ENCODE results near the gene GSAP.

DNA sequence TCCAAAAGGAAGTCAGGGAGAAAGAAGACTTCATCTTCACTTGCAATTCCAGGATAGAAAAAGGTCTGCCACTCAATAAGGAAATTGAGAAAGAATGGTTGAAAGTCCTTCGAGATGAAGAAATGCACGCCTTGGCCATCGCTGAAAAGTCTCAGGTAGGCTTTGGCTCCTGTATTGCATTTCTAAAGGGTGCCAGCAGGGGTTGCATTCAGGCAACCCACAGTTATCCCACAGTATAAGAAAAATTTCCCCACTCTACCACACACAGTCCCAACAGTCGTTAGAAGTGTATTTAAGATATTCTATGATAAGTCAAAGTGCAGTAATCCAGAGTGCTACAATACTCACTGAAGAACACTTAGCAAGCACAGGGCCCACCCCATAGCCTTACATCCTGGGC lies 123.1 kb downstream of the GSAP start:
- TF ChIP-seq CBFB (CRISPR knock-in tag; IDR thresholded peaks at IDR 0.05; ENCODE audit: low read depth) (no peak), CREB1 (CRISPR knock-in tag; IDR thresholded peaks at IDR 0.05) (no peak), JUN (CRISPR knock-in tag; IDR thresholded peaks at IDR 0.05) (no peak), NR1H2 (CRISPR knock-in tag; IDR thresholded peaks at IDR 0.05) (no peak), SP1 (CRISPR knock-in tag; conservative IDR thresholded peaks at IDR 0.05) (no peak), ESRRA (CRISPR knock-in tag; IDR thresholded peaks at IDR 0.05; ENCODE audit: borderline replicate concordance) (no peak), TCF7 (CRISPR knock-in tag; IDR thresholded peaks at IDR 0.05; ENCODE audit: low read depth) (no peak), NFATC4 (CRISPR knock-in tag; IDR thresholded peaks at IDR 0.05) (no peak), ZNF263 (CRISPR knock-in tag; IDR thresholded peaks at IDR 0.05; ENCODE audit: low read depth) (no peak)
- TF ChIP-seq, protein P1, sequence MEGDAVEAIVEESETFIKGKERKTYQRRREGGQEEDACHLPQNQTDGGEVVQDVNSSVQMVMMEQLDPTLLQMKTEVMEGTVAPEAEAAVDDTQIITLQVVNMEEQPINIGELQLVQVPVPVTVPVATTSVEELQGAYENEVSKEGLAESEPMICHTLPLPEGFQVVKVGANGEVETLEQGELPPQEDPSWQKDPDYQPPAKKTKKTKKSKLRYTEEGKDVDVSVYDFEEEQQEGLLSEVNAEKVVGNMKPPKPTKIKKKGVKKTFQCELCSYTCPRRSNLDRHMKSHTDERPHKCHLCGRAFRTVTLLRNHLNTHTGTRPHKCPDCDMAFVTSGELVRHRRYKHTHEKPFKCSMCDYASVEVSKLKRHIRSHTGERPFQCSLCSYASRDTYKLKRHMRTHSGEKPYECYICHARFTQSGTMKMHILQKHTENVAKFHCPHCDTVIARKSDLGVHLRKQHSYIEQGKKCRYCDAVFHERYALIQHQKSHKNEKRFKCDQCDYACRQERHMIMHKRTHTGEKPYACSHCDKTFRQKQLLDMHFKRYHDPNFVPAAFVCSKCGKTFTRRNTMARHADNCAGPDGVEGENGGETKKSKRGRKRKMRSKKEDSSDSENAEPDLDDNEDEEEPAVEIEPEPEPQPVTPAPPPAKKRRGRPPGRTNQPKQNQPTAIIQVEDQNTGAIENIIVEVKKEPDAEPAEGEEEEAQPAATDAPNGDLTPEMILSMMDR (IDR thresholded peaks at IDR 0.05), result no peak
- TF ChIP-seq, protein P2, sequence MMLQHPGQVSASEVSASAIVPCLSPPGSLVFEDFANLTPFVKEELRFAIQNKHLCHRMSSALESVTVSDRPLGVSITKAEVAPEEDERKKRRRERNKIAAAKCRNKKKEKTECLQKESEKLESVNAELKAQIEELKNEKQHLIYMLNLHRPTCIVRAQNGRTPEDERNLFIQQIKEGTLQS (CRISPR knock-in tag; conservative IDR thresholded peaks at IDR 0.05), result no peak
- TF ChIP-seq, protein P3, sequence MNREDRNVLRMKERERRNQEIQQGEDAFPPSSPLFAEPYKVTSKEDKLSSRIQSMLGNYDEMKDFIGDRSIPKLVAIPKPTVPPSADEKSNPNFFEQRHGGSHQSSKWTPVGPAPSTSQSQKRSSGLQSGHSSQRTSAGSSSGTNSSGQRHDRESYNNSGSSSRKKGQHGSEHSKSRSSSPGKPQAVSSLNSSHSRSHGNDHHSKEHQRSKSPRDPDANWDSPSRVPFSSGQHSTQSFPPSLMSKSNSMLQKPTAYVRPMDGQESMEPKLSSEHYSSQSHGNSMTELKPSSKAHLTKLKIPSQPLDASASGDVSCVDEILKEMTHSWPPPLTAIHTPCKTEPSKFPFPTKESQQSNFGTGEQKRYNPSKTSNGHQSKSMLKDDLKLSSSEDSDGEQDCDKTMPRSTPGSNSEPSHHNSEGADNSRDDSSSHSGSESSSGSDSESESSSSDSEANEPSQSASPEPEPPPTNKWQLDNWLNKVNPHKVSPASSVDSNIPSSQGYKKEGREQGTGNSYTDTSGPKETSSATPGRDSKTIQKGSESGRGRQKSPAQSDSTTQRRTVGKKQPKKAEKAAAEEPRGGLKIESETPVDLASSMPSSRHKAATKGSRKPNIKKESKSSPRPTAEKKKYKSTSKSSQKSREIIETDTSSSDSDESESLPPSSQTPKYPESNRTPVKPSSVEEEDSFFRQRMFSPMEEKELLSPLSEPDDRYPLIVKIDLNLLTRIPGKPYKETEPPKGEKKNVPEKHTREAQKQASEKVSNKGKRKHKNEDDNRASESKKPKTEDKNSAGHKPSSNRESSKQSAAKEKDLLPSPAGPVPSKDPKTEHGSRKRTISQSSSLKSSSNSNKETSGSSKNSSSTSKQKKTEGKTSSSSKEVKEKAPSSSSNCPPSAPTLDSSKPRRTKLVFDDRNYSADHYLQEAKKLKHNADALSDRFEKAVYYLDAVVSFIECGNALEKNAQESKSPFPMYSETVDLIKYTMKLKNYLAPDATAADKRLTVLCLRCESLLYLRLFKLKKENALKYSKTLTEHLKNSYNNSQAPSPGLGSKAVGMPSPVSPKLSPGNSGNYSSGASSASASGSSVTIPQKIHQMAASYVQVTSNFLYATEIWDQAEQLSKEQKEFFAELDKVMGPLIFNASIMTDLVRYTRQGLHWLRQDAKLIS (CRISPR knock-in tag; IDR thresholded peaks at IDR 0.05; ENCODE audit: borderline replicate concordance), result no peak
- TF ChIP-seq, protein P4, sequence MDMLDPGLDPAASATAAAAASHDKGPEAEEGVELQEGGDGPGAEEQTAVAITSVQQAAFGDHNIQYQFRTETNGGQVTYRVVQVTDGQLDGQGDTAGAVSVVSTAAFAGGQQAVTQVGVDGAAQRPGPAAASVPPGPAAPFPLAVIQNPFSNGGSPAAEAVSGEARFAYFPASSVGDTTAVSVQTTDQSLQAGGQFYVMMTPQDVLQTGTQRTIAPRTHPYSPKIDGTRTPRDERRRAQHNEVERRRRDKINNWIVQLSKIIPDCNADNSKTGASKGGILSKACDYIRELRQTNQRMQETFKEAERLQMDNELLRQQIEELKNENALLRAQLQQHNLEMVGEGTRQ (CRISPR knock-in tag; IDR thresholded peaks at IDR 0.05), result no peak
